ENCODE data around the gene FCRL1. TPM values are rescaled to one million over a fixed set of nuclear protein-coding genes. Genes with fewer than 3 reads are reported as not detected.

FCRL1 gene
- total and polyA plus RNA-seq, 7 donors: 0.03 to 0.40 TPM; not detected in 5

GRCh38 chr1:157770442-157771043 is 49.4 kb downstream of the FCRL1 start:
- no peak for TF ChIP-seq CTCF (IDR thresholded peaks at IDR 0.05)
- Histone ChIP-seq H3K27ac (no peak overlapping the region), H3K4me3 (no peak overlapping the region), H3K4me1 (no peaks in the 10 kb centered on the region), H3K9me3 (no peaks in the 10 kb centered on the region), H3K27me3 (ENCODE audit: insufficient read depth in 3 of 3, low read length in 2 of 3) (no peaks in the 10 kb centered on the region), H3K36me3 (ENCODE audit: insufficient read depth in 1 of 2, low read depth in 1 of 2) (no peaks in the 10 kb centered on the region)
- intact Hi-C loops (cut with DNase I): no loop called here
- 50% methylated on average over 9 of the region's 9 CpGs for WGBS, 3 donors
- ATAC-seq (no peak), DNase-seq (no peak)

DNA sequence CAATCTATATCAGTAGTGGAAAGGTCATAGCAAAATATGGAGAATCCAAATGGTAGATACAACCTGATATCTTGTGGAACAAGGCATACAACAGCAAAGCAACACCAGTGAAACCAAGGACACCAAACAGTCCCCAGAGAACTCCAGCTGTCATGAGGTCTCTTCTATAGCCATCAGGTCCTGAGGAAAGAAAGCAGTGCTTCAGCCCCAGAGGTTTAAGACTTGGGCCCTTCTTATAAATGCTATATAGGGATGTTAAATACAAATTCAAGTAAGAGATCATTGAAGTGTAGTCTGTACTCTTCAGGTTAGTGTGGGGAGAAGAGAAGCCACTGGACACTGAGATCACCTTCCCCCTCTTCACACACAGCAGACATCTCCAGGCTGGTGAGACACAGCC is 53.1 kb downstream of the FCRL1 start:
- intact Hi-C loops (cut with DNase I): no loop called here
- H3K27ac ChIP-seq: no peak overlapping the region
- no peaks in the 10 kb centered on the region for H3K4me1 ChIP-seq
- ATAC-seq (no peak), DNase-seq (no peak)
- no peaks in the 10 kb centered on the region for H3K9me3 ChIP-seq
- H3K36me3 ChIP-seq (ENCODE audit: insufficient read depth in 1 of 2, low read depth in 1 of 2): no peaks in the 10 kb centered on the region
- H3K4me3 ChIP-seq: no peak overlapping the region
- H3K27me3 ChIP-seq (ENCODE audit: insufficient read depth in 3 of 3, low read length in 2 of 3): no peaks in the 10 kb centered on the region
- TF ChIP-seq CTCF (IDR thresholded peaks at IDR 0.05): no peak

DNA sequence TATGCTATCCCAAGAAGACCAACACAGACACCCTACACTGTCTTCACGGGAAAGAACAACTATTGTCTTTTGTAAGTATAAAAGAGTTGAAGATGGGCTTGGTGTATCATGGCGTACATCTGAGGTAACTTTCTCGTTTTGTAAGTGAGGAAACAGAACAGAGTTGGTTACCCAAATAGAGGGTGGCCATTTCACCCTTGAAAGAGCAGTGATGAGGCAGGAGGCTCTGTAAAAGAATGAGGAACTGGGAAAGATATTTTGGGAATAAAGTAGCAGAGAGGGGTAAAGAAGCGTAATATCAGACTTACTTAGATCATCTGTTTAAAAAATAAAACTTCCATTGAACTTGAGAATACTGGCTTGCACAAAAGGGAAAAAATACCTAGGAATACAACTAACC is 61.9 kb downstream of the FCRL1 start:
- 87 to 88% (median 88%) methylated on average over 4 of the region's 4 CpGs for WGBS, 3 donors
- Histone ChIP-seq H3K36me3 (ENCODE audit: insufficient read depth in 1 of 2, low read depth in 1 of 2) (no peaks in the 10 kb centered on the region), H3K4me3 (no peak overlapping the region), H3K27ac (no peak overlapping the region), H3K4me1 (no peaks in the 10 kb centered on the region), H3K9me3 (peaks cover 7% of the 10 kb centered on the region), H3K27me3 (ENCODE audit: insufficient read depth in 3 of 3, low read length in 2 of 3) (peaks cover 0 to 2% (median 0%) of the 10 kb centered on the region in 3 donors)
- no peak for DNase-seq
- TF ChIP-seq CTCF (IDR thresholded peaks at IDR 0.05): no peak
- ATAC-seq: no peak
- intact Hi-C loops (cut with DNase I): no loop called here

DNA sequence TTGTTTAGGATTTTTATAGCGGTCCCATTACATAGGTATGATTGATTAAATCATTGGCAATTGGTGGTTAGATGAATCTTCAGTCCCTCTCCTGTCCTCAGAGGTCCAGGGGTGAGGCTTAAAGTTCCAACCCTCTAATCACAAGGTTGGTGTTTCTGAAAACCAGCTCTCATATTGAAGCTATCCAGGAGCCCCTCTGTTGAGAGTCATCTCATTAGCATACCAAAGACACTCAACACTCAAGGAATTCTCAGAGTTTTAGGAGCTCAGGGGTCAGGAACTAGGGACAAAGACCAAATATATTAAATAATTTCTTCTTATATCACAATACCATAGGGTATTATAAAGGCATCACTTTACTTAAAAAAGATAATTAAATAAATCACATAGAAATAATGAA is 66.3 kb downstream of the FCRL1 start:
- TF ChIP-seq CTCF (IDR thresholded peaks at IDR 0.05): no peak
- Histone ChIP-seq H3K4me1 (no peaks in the 10 kb centered on the region), H3K27ac (no peak overlapping the region), H3K36me3 (ENCODE audit: insufficient read depth in 1 of 2, low read depth in 1 of 2) (no peaks in the 10 kb centered on the region), H3K4me3 (no peak overlapping the region), H3K27me3 (ENCODE audit: insufficient read depth in 3 of 3, low read length in 2 of 3) (no peaks in the 10 kb centered on the region), H3K9me3 (no peaks in the 10 kb centered on the region)
- DNase-seq (no peak), ATAC-seq (no peak)
- intact Hi-C loops (cut with DNase I): no loop called here
- 66 to 71% (median 67%) methylated on average over 1 of the region's 1 CpG for WGBS, 3 donors

DNA sequence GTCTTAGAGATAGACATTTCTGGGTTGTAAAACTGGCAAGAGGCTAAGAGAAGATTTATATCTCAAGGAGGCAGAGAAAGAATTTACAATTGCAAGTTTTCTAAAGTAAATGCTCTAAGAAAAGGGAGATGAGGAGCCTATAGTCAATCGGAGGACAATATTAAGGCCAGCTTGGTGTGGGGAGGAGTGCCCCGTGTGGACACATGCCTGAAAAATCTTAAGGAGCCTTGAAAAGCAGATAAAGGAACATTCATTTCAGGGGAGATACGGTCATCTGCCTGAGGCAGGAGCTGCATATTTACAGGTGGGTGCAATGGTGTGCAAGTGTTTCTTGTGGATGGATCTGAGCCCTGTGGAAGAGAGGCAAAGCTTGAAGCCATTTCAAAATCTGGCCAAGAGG is 68.6 kb downstream of the FCRL1 start:
- WGBS, 3 donors: 52 to 66% (median 64%) methylated on average over 3 of the region's 3 CpGs
- DNase-seq (no peak), ATAC-seq (no peak)
- Histone ChIP-seq H3K27ac (no peak overlapping the region), H3K4me3 (no peak overlapping the region), H3K9me3 (no peaks in the 10 kb centered on the region), H3K36me3 (ENCODE audit: insufficient read depth in 1 of 2, low read depth in 1 of 2) (no peaks in the 10 kb centered on the region), H3K27me3 (ENCODE audit: insufficient read depth in 3 of 3, low read length in 2 of 3) (no peaks in the 10 kb centered on the region), H3K4me1 (no peaks in the 10 kb centered on the region)
- TF ChIP-seq CTCF (IDR thresholded peaks at IDR 0.05): no peak
- intact Hi-C loops (cut with DNase I): no loop called here

All from psoas muscle (tissue), 8 donors.